HG03175 (cell line): ENCODE data around the gene SLC7A10.

Experiments used
- ATAC-seq: cut with Tn5 transposase; IDR thresholded peaks from one replicate; pipeline ENCODE4 v1.9.1; 2021; ENCODE audit warnings: mild to moderate bottlenecking, moderate library complexity; ENCODE audit not compliant: unreplicated experiment

Gene SLC7A10

DNA sequence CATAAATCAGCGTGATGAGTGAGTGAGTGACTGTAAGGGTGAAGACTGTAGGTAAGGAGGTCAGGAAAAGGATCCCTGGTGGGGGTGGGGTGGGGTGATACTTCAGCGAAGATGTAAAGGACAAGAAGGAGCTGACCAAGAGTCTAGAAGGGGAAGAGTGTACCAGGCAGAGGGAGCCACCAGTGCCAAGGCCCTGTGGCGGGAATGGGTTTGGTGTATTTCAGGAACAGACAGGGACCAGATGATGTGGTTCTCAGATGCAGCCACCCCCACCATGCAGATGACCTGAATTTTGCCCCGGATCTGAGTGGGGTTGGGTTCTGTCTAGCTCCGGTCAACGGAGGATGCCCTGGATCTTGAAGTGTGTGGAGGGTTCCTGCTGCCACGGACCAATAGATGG is 30.1 kb upstream of the SLC7A10 start:
- ATAC-seq: no peak

DNA sequence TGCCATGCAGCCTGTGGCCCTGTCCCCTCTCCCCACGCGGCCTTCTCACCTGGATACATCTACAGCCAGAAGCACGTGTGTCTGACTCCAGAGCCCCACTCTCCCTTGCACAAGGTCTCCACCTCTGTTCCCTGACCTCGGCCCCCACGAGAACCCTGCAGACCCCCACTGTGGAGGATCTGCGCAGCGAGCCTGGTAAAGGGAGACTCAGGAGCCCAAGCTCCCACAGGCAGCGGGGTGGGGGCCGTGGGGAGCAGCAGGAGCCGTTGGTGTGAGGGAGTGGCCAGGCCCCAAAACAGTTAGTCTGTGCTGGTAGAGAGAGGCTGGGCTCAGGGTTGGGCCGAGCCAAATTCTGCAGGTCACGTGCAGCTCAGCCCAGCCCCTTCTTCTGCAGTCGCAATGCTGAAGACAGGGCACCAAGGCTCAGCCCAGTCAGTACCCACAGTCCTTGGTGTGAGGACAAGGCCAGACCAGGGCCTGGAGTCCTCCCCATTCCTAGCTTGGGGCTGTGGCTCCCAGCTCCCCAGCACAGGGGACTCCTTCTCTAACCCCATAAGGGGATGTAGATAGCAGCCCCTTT is 28.7 kb upstream of the SLC7A10 start:
- no peak for ATAC-seq

DNA sequence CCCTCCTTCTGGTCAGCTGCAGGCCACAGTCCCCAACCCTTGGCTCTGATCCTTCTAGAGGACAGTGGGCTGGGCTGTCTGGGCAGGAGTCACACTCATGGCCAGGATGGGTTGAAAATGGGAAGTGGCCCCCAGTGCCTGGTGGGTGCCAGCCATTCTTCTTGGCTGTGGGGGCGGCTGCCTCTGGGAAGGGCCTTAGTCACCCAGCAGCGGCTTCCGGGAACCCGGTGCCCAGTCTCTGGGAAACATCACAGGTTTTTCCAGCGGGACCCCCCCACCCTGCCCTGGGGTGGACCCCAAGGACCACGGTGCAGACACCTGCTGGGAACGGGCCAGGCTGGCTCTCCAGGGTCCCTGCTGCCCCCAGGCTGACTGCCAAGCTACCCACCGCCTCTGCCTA is 27.3 kb upstream of the SLC7A10 start:
- ATAC-seq: no peak

DNA sequence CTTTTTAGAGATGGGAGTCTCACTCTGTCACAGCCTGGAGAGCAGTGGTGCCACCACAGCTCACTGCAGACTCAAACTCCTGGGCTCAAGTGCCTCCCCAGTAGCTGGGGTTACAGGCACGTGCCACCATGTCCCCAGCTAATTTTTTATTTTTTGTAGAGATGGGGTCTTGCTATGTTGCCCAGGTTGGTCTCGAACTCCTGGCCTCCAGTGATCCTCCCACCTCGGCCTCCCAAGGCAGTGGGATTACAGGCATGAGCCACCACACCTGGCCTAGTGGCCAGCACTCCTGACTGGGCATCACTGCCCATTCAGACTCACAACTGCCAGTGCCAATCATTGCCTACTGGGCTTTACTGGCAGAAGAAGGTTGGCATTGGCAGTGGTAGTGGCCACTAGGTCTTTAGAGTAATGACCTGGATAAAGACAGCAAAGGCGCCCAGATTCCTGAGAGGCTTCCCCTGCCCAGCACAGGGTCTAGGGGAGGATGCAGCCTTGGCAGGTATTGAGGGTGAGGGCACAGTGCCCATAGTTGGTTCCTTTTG is 26.8 kb upstream of the SLC7A10 start:
- ATAC-seq: no peak

DNA sequence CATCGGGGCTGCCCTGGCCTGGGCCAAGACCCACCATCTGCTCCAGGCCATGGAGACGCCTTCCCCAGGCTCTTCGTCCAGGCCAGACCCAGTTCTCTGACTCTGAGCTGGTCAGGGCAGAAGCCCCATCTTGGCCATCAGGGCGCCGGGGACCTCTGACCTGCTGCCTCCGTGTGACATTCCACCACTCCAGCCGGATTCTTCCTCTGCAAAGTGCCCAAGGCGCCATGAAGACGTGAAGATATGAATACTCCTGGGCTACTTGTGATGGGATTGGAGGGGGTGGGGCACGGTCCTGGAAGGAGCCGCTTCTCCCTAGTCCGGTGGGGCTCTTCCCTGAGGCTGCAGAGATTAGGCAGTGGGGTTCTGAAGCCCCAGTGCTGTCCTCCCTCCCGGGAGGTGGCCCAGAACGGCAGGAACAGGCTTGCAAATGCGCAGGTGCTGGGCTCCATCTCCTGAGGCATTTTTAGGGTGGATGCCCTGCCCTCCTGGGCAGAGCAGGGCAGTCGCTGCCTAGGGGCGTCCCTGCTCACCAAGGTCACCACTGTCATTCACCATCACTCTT is 26.0 kb upstream of the SLC7A10 start:
- no peak for ATAC-seq

DNA sequence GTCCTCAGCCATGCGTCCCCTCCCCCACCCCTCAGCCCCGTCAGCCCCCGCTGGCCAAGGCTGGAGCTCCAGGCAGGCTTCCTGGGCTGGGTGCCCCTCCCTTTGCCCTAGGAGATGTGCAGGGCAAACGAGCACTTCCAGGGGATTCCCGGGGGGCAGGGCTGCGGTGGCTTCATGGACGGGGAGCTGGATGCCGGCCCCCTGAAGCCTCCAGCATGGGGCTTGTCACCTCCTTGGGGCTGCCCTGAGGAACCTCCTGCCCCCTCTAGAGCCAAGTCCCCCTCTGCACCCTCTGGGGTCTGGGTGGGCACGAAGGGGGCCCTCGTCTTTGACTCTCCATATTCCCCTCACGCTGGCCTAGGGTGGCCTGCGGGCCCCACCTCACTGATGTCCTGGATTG is 25.4 kb upstream of the SLC7A10 start:
- ATAC-seq: no peak

DNA sequence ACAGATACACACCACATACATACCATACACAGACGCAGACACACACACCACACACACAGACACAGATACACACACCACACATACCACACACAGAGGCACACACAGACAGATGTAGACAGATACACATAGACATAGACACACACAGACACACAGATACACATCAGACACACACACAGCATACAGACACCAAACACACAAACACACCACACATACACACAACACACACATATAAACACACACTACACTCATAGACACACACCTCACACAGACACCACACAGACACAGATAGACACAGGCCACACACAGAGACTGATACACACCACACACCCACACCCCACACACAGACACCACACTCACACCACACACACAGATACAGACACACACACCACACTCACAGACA is 24.9 kb upstream of the SLC7A10 start:
- no peak for ATAC-seq

DNA sequence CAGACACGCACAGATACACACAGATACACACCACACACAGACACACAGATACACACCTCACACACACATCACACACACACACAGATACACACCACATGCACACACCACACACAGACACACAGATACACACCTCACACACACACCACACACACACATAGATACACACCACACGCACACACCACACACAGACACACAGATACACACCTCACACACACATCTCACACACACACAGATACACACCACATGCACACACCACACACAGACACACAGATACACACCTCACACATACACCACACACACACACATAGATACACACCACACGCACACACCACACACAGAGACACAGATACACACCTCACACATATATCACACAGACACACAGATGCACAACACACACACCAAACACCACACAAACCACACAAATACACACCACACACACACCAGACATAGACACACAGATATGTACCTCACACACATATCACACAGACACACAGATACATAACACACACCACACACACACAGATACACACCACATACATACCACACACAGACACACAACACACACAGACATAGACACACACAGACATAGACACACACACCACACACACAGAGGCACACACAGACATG is 24.2 kb upstream of the SLC7A10 start:
- no peak for ATAC-seq

DNA sequence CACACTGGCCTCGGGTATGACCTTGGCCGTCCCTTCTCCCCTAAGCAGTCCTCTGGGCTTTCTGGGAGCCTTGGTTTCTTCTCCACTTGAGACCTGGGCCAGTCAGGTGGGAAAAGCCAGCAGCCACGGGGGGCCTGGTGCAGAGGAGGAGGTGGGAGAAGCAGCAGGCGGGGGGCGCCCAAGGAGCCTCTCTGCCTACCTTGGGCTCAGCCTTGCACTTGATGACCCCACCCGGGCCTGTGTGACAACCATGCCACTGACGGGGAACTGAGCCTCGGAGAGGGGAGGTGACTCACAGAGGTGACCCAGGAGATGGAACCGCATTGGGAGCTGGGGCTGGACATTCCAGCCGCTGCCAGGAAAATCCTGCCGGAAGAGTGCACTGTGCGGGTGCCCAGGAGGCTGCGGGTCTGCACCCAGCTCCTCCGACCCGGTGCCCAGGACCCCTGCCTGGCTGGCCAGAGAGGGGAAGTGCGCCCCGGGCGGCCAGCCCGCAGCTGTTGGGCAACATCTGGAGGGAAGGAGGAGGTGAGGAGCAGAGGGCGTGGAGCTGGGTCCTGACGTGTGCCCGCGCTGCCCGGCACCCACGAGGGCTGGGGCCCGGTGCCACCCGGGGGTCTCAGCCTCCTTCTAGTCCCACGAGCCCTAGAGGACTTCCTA is 23.4 kb upstream of the SLC7A10 start:
- no peak for ATAC-seq

DNA sequence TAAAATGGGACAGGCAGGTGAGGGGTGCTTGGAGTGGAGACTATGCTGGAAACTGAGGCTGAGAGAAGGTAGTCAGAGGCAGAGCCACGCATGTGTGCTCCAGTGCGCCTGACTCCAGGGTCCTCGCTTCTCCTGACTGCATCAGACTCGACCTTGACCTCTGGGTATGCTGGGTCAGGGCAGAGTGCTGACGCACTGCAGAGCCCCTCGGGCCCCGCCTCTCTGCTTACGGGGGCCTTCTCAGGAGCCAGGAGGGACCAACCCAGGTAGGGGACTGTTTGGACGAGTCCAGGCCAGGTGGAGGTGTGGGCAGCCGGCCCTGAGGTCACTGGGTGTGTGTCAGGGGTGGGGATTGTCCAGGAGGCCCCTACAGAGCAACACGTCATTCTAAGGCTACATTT is 22.9 kb upstream of the SLC7A10 start:
- ATAC-seq: no peak

DNA sequence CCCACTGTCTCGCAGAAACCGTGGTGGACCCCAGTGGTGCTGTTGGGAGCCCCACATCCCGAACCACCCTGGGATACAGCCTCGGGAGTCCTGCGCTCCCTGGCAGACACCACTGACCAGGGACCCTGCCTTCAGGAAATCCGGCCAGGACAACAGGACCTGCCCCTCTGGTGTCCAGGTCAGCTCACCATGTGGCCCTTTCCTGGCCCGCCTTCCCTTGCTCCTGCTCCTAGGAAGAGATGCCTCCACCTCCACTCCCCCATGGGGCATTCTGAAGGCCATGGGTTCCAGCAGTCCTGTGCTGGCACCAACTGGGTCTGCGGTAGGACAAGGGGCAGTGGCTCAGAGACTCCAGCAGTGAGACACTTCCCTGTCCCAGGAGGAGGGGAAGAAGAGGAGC is 22.5 kb upstream of the SLC7A10 start:
- no peak for ATAC-seq

DNA sequence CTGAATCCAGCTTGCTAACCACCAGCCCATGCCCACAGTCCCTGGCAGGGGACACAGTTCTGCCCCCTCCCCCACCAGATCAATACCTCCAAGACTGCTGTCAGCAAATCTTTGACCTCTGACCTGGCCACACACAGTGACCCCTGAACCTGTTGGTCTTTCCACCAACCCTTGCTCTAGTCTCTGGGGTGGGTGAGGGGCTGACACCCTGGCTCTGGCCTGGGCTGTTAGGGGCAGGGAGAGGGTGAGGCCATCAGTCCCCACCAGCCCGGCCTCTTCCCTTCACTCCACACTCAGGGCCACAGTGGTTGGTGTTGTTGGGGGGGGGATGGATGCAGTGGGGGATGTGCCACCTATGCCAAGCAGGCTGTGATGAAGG is 21.8 kb upstream of the SLC7A10 start:
- ATAC-seq: no peak

DNA sequence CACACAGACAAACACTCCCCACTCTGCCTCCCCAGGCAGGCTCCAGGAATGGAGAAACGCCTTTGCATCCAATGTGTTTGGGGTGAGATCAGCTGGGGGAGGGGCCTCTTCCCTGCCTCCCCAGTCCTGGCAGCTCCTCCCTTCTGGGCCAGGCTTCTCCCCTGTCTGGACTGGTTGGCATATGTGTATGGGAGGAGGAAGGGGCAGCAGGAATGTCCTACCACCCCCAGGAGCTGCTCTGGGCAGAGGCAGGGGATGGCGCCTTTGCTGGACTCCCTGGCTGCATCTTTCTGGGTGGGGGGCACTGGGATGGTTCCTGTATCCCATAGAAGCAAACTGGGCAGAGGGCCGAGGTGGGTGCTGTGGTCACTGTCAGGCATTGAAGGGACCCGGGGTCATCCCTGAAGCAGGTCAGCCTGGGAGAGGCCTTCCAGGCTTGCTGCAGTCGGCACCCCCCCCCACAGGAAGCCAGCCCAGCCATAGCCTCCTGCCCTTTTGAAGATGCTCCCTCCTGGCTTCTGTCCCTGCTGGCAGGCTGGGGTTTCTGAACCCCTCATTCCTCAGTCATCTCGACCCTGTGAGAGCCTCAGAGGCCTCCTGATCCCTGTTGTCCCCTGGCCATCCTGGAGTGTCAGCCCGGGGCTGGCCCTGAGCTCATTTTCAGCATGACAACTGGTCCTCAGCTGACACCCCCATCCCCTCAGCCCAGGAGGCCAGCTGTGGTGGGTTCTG is 21.2 kb upstream of the SLC7A10 start:
- ATAC-seq: no peak

DNA sequence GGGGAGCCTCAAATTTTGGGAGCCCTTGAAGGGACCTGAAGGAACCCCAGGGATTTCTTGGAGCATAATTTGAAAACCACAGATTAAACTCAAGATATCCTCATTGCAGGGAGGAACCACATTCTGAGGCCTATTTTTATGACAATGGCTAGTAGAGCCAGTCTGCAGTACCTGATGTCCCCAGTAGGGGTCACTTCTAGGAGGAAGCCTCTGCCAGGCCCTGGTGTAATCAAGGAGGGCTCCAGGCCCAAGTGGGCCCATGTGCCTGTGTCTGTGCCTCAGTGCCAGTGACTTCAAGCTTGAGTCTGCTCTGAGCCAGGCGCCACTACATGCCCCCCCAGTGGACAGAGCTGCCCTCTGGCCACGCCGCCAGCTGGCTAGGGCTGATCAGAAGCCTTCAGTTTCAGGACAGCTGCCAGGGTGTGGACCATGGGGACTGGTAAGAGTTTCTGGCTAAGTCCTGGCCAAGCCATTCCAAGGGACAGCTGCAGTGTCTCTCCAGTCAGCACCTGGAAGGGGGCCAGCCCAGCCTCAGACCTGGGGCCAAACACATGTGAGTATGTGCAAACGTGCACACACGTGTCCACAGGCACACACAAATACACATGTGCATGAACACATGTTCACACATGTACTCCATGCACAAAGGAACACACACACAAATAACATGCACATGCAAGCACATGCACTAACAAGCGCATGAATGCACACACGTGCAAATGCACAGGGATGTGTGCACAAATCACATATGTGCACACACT is 20.5 kb upstream of the SLC7A10 start:
- no peak for ATAC-seq

DNA sequence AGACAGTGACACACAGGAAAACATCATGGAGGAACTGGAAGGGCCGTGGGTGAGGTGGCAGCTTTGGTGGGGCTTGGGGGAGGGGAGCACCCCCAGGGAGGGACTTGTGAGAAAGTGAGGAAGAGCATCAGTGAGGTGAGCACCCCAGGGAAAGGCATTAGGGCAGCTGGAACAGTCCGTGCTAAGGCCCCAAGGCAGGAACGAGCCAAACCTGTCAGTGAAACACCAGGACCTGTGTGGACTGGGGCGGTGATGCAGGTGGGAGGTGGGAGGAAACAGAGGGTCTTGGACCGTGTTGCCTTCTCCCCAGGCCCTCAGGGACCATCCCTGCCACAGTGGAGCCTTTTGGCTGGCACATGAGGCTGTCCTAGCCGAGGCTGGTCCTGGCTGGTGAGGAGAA is 17.3 kb upstream of the SLC7A10 start:
- no peak for ATAC-seq

DNA sequence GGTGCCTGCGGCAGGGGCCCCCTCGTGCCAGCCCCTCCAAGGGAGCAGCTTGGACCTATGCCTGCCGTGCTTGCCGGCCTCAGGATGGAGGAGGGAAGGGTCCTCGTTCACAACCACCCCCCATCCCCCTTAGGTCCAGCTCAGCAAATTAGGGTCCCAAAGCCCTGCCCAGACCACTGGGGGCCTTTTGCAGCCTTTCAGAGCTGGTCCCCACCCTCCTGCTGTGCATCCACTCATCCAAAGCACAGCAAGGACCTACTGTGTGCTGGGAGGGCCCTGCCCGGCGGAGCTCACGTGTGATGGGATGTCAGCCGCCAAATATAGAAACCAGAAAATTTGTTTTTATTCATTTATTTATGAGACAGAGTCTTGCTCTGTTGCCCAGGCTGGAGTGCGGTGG is 16.5 kb upstream of the SLC7A10 start:
- ATAC-seq: no peak

DNA sequence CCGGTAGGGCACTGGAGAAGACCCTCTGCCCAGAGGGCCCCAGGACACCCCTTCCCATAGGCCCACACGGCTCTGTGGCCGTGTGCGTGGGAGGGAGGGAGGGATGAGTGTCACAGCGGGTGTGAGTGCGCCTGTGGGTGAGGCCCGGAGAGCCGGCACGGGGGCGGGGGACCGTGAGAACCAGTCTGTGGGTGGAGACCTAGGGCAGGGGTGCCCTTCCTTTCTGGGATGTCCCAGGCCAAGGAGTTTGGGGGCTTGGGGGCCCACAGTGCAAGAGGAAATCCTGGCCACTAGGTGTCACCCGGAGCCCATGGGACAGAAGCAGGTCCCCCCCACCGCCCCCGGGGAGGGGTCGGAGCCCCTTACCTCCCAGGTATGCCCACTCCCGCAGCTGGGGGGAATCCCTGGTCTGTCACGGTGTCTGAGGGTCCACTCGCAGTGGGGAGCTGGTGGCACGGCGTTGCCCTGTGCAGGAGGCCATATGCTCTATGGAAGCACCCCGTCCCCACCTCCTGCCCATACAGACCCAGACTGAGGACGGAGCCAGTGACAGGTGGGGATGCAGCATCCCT is 16.0 kb upstream of the SLC7A10 start:
- ATAC-seq: no peak

DNA sequence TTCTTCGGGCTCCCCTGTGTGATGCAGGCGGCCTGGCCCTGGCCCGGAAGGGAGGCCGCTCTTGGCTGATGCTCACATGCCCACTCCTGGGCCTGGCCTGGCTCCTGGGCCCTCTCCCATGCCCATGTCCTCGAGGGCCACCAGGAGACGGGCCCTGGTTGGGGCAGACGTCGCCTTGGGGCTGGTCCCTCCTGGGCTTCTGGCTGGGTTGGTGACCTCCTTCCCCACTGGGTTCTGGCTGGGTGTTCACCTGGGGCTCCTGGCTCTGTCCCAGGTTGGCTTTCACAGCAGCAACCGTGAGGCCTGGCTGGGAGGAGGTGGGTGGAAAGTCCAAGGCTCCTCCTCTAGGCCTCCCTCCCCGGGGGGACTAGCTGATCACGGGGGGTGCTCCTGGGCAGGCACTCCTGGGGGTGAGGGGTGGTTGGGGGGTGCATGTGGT is 15.5 kb upstream of the SLC7A10 start:
- no peak for ATAC-seq

DNA sequence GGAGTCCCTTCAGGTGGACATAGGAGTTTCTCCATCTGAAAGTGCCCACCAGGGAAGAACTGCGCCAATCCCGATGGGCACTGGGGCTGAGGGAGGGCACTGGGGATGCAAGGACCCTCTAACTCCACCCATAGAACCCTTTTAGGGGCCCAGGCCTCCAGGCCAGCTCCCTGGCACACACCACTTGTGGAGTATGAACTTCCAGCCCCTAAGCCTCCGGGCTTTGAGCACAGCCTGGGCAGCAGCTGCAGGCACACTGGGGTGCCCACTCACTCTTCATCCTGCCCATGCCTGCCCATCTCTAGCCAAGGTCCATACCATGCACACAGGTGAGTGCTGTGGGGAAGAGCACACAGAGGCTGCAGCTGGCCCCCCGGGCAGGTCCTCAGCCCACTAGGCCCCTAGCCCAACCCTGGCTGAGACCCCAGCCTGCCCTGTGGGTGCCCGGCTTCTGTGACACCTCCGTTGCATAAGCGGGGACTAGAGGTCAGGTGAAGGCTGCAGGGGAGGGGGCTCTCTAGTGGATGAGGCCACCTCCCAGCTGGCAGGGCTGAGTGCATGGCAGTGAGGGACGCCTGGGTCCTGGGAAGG is 14.6 kb upstream of the SLC7A10 start:
- ATAC-seq: no peak
